ENCODE measurements around the gene CLTCL1.

The CLTCL1 gene

DNA sequence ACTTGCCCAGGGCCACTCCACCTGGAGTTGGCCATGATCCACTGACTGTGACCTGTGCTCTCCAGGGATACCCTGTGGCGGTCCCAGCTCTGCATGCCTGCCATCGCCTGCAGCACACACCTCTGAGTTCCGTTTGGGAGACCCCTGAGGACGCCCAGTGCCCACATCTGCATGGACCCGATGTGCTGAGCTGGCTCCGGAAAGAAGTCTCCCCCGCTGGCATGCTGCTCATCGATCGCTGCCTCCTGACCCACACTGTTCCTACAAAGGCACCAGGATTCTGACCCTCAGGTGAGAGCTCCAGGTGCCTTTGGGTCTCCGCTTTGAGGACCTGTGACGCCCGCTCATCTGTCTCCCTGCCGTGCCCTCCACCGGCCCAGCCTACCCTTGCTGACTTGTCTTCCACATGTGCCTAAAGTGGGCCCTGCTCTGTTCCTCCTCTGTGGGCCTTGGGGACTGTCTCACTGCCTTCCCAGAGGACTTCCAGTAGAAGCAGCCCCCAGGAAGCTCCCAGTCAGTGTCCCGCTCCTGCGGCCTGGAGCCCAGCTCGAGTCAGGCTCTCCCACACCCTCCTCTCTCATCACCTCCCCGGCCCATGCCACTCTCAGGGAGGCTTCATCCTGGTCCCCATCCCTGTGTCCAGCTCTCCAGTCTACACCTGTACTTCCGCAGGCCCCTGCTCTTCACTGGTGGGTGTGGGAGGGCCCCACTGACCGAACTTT, 107.1 kb downstream of the CLTCL1 start:
- H3K27me3 ChIP-seq (ENCODE audit: control insufficient read depth, insufficient read depth, low read length), result no peaks in the 10 kb centered on the region
- H3K4me3 ChIP-seq (ENCODE audit: low read length), result no peak overlapping the region
- H3K9me3 ChIP-seq (replicated peaks; ENCODE audit: low read length), result no peaks in the 10 kb centered on the region
- H3K4me1 ChIP-seq (ENCODE audit: control insufficient read depth, insufficient read depth, low read length), result peaks cover 3% of the 10 kb centered on the region
- H3K36me3 ChIP-seq (ENCODE audit: insufficient read depth, low read length), result peaks cover 12% of the 10 kb centered on the region
- no peak overlapping the region for H3K4me2 ChIP-seq (ENCODE audit: low read length)
- no peak overlapping the region for H3K9ac ChIP-seq (ENCODE audit: low read depth, low read length)

DNA sequence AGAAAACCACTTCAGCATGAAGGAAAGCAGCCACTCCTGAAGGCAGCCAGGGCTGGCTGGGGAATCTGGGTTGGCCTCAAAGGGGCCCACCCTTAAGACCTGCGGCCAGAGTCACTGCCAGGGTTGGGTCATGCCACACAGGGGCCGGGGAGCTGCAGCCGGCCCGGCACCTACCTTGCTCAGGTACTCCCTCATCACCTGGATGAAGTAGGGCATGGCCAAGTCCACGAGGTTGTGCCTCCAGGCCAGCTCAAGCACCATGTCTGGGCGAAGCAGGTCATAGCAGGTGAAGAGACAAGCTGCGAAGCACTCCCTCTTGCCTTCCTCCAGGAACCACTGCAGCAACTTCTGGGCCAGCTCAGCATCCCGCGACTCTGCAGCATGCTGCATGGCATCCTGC, 108.3 kb downstream of the CLTCL1 start:
- Histone ChIP-seq H3K27me3 (ENCODE audit: control insufficient read depth, insufficient read depth, low read length) (no peaks in the 10 kb centered on the region), H3K4me3 (ENCODE audit: low read length) (no peak overlapping the region), H3K9me3 (replicated peaks; ENCODE audit: low read length) (no peaks in the 10 kb centered on the region), H3K9ac (ENCODE audit: low read depth, low read length) (no peak overlapping the region), H3K4me1 (ENCODE audit: control insufficient read depth, insufficient read depth, low read length) (peaks cover 9% of the 10 kb centered on the region), H3K4me2 (ENCODE audit: low read length) (no peak overlapping the region), H3K36me3 (ENCODE audit: insufficient read depth, low read length) (peaks cover 12% of the 10 kb centered on the region)

- no peaks in the 10 kb centered on the region for H3K9me3 ChIP-seq (replicated peaks; ENCODE audit: low read length)
- H3K4me1 ChIP-seq (ENCODE audit: control insufficient read depth, insufficient read depth, low read length), result peaks cover 12% of the 10 kb centered on the region
- H3K27me3 ChIP-seq (ENCODE audit: control insufficient read depth, insufficient read depth, low read length), result no peaks in the 10 kb centered on the region
- H3K9ac ChIP-seq (ENCODE audit: low read depth, low read length), result no peak overlapping the region
- H3K4me2 ChIP-seq (ENCODE audit: low read length), result no peak overlapping the region
- H3K4me3 ChIP-seq (ENCODE audit: low read length), result no peak overlapping the region
- H3K36me3 ChIP-seq (ENCODE audit: insufficient read depth, low read length), result peaks cover 7% of the 10 kb centered on the region
Measured at GRCh38 chr22:19182472-19183157, 108.9 kb downstream of the CLTCL1 start.

DNA sequence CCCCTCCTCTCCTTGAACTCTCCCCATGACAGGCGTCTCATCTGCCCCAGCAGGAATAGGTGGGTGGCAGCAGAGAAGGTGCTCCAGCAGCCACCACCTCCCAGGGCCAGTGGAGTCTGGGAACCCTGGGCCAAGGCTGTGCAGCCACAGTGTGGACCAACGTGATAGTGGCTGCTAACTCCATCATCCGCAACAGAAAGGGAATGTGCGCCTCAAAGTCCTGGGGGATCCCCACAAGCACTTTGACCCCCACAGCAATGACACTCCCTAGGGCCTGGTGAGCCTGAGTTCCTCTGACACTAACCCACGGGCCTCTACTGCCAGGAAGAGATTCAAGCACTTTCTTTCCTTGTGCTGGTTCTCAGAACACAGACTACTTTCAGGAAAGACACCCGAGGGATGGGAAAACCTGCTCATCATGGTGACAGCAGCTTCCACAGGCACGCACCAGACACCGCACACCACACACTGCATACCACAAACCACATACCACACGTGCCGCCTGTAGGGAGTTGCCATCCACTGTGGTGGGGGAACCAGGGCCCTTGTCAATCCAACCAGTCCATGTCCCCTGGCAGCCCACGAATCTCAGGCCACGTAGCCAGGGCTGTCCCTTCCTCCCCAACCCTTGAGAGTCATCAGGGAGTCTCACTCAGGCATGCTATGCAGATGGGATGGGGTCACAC, 109.6 kb downstream of the CLTCL1 start:
- H3K9me3 ChIP-seq (replicated peaks; ENCODE audit: low read length), result no peaks in the 10 kb centered on the region
- no peak overlapping the region for H3K4me2 ChIP-seq (ENCODE audit: low read length)
- no peaks in the 10 kb centered on the region for H3K27me3 ChIP-seq (ENCODE audit: control insufficient read depth, insufficient read depth, low read length)
- H3K36me3 ChIP-seq (ENCODE audit: insufficient read depth, low read length), result peaks cover 1% of the 10 kb centered on the region
- H3K4me1 ChIP-seq (ENCODE audit: control insufficient read depth, insufficient read depth, low read length), result peaks cover 18% of the 10 kb centered on the region
- H3K9ac ChIP-seq (ENCODE audit: low read depth, low read length), result no peak overlapping the region
- H3K4me3 ChIP-seq (ENCODE audit: low read length), result no peak overlapping the region

DNA sequence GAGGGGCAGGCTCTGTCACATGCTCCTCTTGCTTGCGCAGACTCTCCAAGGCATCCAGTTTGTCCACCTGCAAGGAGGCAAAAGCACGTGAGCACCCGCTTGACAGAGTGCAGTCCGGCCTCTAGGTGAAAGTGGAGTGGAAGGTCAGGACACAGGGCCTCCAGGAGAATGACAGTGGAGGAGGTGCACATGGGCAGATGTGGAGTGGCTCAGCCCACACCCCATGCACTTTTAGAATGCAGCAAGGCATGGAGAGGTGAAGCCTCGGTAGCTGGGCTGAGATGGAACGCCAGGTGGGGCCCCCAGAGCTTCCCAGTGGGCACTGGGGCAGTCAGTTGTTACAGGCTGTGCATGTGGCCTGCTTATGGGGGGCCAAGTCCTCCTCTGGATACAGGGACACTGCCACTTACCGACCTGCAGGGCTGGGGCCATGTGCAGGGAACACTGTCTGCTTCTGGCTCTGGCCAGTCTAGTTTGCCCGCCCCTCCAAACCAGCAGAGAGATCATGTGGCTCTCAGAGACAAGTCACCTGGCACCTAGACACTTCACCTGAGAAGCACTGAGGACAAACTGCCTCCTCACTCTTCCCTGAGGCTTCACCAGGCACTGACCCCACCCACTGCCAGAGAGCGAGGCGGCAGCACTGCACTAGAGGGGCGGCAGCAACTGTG, 110.6 kb downstream of the CLTCL1 start:
- no peaks in the 10 kb centered on the region for H3K9me3 ChIP-seq (replicated peaks; ENCODE audit: low read length)
- H3K4me2 ChIP-seq (ENCODE audit: low read length), result no peak overlapping the region
- H3K4me1 ChIP-seq (ENCODE audit: control insufficient read depth, insufficient read depth, low read length), result peaks cover 25% of the 10 kb centered on the region
- H3K27me3 ChIP-seq (ENCODE audit: control insufficient read depth, insufficient read depth, low read length), result no peaks in the 10 kb centered on the region
- peaks cover 11% of the 10 kb centered on the region for H3K36me3 ChIP-seq (ENCODE audit: insufficient read depth, low read length)
- no peak overlapping the region for H3K9ac ChIP-seq (ENCODE audit: low read depth, low read length)
- no peak overlapping the region for H3K4me3 ChIP-seq (ENCODE audit: low read length)

DNA sequence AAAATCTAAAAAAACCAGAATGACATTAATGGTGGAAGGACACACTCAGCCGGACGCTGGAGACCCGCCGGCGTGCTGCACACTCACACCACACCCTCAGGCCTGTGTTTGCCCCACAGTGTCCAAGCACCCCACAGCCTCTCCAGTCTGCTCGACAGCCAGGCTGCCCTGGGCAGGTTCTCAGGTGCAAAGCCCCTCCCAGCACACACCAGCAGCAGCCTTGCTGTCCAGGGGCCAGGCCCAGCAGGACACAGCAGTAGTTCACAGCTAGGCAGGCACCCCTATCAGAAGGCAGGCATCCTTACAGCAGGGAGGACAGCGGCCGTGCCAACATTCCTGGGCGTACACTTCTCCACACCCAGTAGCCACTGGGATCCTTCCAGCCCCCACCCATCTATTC, 111.3 kb downstream of the CLTCL1 start:
- Histone ChIP-seq H3K4me1 (ENCODE audit: control insufficient read depth, insufficient read depth, low read length) (peaks cover 25% of the 10 kb centered on the region), H3K9ac (ENCODE audit: low read depth, low read length) (no peak overlapping the region), H3K4me2 (ENCODE audit: low read length) (no peak overlapping the region), H3K36me3 (ENCODE audit: insufficient read depth, low read length) (peaks cover 14% of the 10 kb centered on the region), H3K27me3 (ENCODE audit: control insufficient read depth, insufficient read depth, low read length) (no peaks in the 10 kb centered on the region), H3K4me3 (ENCODE audit: low read length) (no peak overlapping the region), H3K9me3 (replicated peaks; ENCODE audit: low read length) (no peaks in the 10 kb centered on the region)

DNA sequence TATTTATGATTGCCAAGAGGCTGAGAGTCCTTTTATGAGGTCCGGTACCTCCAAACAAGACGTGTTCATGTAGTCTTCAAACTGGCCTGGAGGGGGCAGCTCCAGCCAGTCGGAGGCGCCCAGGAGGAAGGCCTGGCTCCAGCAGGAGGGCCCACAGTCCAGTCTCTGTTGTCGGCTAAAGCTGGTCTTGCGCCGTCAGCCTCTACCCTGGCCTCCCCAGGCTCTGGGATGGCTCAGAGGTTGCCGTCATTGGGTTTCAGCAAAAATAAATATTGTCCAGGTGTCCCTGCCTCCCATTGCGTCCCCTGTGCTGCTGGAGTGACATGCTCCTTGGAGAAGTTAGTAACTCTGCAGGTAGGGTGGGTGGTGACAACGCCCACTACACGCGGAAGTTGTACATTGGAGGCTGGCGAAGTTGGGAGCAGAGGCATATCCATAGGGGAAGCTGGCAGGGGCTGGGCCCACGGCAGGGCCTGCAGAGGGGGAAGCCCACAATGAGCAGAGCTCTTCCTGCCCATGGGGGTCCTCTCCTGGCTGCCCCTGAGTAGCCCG, 111.9 kb downstream of the CLTCL1 start:
- H3K9me3 ChIP-seq (replicated peaks; ENCODE audit: low read length), result no peaks in the 10 kb centered on the region
- H3K4me2 ChIP-seq (ENCODE audit: low read length), result peak overlapping the region; percentile 92
- no peaks in the 10 kb centered on the region for H3K27me3 ChIP-seq (ENCODE audit: control insufficient read depth, insufficient read depth, low read length)
- H3K4me3 ChIP-seq (ENCODE audit: low read length), result peak overlapping the region; percentile 96
- peak overlapping the region; percentile 60 for H3K9ac ChIP-seq (ENCODE audit: low read depth, low read length)
- H3K36me3 ChIP-seq (ENCODE audit: insufficient read depth, low read length), result peaks cover 14% of the 10 kb centered on the region
- peaks cover 31% of the 10 kb centered on the region for H3K4me1 ChIP-seq (ENCODE audit: control insufficient read depth, insufficient read depth, low read length)

DNA sequence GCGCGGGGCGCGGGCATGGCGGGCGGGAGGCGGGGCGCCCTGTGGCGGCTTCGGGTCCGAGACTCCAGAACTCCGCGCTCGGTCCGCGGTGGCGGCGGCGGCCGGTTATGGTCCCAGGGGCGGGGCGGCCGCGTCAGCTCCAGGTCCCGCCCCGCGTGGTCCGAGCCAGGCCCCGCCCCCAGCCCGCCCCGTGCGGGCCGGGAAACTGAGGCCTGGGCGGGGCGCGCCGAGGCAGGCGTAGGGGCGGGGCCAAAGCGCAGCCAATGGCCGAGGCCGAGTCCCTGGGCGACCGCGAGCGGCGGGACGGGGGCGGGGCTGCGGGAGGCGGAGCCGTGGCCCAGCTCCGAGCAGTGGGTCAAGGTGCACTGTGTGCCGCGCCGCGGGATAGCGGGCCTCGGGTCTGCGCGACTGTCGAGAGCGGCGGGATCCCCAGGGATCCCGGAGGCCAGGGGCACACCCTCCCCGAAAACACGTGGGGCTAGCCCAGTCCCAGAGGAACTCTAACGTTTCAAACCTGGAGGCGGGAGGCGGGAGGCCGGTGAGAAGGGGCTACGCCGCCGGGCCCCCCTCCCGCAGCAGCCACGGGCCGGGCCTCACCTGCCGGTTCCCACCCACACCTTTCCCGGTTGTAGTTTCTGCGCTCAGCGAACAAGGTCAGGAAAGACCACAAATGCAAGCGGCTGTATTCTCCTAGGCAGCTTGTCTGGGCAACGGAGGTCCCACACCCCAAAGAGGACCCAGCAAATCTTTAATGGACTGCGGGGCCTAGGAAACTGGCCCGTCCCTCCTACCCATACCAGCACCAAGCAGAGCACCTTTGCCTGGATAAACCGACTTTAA, 112.6 kb downstream of the CLTCL1 start, which contains the start of gene SLC25A1:
TSS of gene SLC25A1 (minus strand) at position 80 of the 840 bp plus-strand sequence. CDS start at position 17, 63 bp downstream.
- H3K27me3 ChIP-seq (ENCODE audit: control insufficient read depth, insufficient read depth, low read length), result no peaks in the 10 kb centered on the region
- no peaks in the 10 kb centered on the region for H3K9me3 ChIP-seq (replicated peaks; ENCODE audit: low read length)

DNA sequence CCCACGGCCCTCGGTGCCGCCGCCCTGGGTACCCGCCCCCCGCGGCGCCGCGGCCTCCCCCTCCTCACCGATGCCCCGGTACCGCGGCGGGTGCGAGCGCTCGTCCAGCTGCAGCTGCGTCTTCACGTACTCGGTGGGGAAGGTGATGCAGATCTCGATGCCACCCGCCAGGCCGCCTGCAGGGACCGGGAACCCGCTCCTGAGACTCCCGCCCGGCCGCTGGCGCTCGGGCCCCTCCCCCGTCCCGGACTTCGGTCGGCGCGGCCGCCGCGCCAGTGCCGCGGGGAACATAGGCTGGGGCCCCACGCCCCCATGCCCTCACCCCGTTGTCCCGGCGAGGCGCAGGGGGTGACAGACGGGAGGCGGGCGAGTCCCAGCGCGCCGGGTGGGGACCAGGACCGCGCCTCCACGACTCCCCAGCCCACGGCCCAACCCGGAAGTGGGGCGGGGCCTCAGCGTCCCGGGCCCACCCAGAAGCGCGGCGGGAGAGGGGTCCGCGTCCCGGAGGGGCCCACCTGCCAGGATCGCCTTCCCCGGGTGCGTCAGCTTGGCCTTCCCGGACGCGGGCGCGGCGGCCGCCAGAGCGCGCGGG, 113.4 kb downstream of the CLTCL1 start:
- H3K9ac ChIP-seq (ENCODE audit: low read depth, low read length), result peak overlapping the region; percentile 87
- H3K36me3 ChIP-seq (ENCODE audit: insufficient read depth, low read length), result peaks cover 14% of the 10 kb centered on the region
- H3K9me3 ChIP-seq (replicated peaks; ENCODE audit: low read length), result no peaks in the 10 kb centered on the region
- H3K4me1 ChIP-seq (ENCODE audit: control insufficient read depth, insufficient read depth, low read length), result peaks cover 42% of the 10 kb centered on the region
- peak overlapping the region; percentile 96 for H3K4me3 ChIP-seq (ENCODE audit: low read length)
- no peaks in the 10 kb centered on the region for H3K27me3 ChIP-seq (ENCODE audit: control insufficient read depth, insufficient read depth, low read length)
- peak overlapping the region; percentile 92 for H3K4me2 ChIP-seq (ENCODE audit: low read length)

More for the DNA sequence above, 112.6 kb downstream of the CLTCL1 start, which contains the start of gene SLC25A1:
- peak within 1 kb of the TSS; percentile 96 for H3K4me3 ChIP-seq (ENCODE audit: low read length)
- peaks cover 37% of the 10 kb centered on the region for H3K4me1 ChIP-seq (ENCODE audit: control insufficient read depth, insufficient read depth, low read length)
- H3K36me3 ChIP-seq (ENCODE audit: insufficient read depth, low read length), result peaks cover 14% of the 10 kb centered on the region
- peak within 1 kb of the TSS; percentile 92 for H3K4me2 ChIP-seq (ENCODE audit: low read length)
- peak within 1 kb of the TSS; percentile 87 for H3K9ac ChIP-seq (ENCODE audit: low read depth, low read length)
